Left ventricle myocardium inferior (tissue), 1 donor: ENCODE measurements around the gene MYRF. TPM values are rescaled to one million over a fixed set of nuclear protein-coding genes. Genes with fewer than 3 reads are reported as not detected.

Experiments
- DNase-seq: peaks from one replicate; pipeline ENCODE4 v3.0.0-alpha.2; 2020
- H3K27ac ChIP-seq: fragments of 200-600 bp; replicated peaks from 2 replicates; pipeline ENCODE4 v1.8.0; 2021
- H3K27me3 ChIP-seq: fragments of 200-600 bp; 2 replicates; pipeline ENCODE4 v1.8.0; 2021; ENCODE audit warnings: low read depth
- H3K36me3 ChIP-seq: fragments of 200-600 bp; 2 replicates; pipeline ENCODE4 v1.8.0; 2021
- H3K4me1 ChIP-seq: fragments of 200-600 bp; 2 replicates; pipeline ENCODE4 v1.8.0; 2021
- H3K4me3 ChIP-seq: fragments of 200-600 bp; 2 replicates; pipeline ENCODE4 v1.8.0; 2021; ENCODE audit warnings: mild to moderate bottlenecking, moderate library complexity
- H3K9me3 ChIP-seq: fragments of 200-600 bp; replicated peaks from 2 replicates; pipeline ENCODE4 v1.8.0; 2021
- intact Hi-C: fragments of 100-400 bp; cut with micrococcal nuclease; formaldehyde crosslinking; loops from one replicate; pipeline ENCODE4 v1.11.0; 2022
- total RNA-seq: library from RNA; stranded (reverse); fragmentation: NEBNext Ultra II Directional; extraction: Animal tissue kit (Norgen Biotek cat#: 25700); gene quantifications from one replicate; pipeline ENCODE4 v1.2.1, GENCODE V29; 2021
- TF ChIP-seq, protein P1 (sequence below): fragments of 200-600 bp; IDR thresholded peaks from 2 replicates; pipeline ENCODE4 v1.8.0; 2021; ENCODE audit warnings: antibody characterized with exemption, mild to moderate bottlenecking, borderline replicate concordance
- donor health status: DM: no; HTN: yes; CAD: no; lungs with severe emphysema.

MYRF gene
- total RNA-seq, 1 donor from 2014 or later = 0.14 TPM

- H3K4me3 ChIP-seq = no peak overlapping the region
- H3K36me3 ChIP-seq = peaks cover 25% of the 10 kb centered on the region
- no peaks in the 10 kb centered on the region for H3K27me3 ChIP-seq
- TF ChIP-seq, protein P1, sequence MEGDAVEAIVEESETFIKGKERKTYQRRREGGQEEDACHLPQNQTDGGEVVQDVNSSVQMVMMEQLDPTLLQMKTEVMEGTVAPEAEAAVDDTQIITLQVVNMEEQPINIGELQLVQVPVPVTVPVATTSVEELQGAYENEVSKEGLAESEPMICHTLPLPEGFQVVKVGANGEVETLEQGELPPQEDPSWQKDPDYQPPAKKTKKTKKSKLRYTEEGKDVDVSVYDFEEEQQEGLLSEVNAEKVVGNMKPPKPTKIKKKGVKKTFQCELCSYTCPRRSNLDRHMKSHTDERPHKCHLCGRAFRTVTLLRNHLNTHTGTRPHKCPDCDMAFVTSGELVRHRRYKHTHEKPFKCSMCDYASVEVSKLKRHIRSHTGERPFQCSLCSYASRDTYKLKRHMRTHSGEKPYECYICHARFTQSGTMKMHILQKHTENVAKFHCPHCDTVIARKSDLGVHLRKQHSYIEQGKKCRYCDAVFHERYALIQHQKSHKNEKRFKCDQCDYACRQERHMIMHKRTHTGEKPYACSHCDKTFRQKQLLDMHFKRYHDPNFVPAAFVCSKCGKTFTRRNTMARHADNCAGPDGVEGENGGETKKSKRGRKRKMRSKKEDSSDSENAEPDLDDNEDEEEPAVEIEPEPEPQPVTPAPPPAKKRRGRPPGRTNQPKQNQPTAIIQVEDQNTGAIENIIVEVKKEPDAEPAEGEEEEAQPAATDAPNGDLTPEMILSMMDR = no peak
- H3K9me3 ChIP-seq = no peaks in the 10 kb centered on the region
- H3K4me1 ChIP-seq = peaks cover 29% of the 10 kb centered on the region
- intact Hi-C loops = loop anchor here (2.0 kb wide), 1 partner anchor 51 kb away; the partner anchor contains the start of gene DAGLA
- peak overlapping the region; percentile 24 for H3K27ac ChIP-seq
- DNase-seq = no peak
Observed at GRCh38 chr11:61731952-61732675, 20.3 kb upstream of the MYRF start.

DNA sequence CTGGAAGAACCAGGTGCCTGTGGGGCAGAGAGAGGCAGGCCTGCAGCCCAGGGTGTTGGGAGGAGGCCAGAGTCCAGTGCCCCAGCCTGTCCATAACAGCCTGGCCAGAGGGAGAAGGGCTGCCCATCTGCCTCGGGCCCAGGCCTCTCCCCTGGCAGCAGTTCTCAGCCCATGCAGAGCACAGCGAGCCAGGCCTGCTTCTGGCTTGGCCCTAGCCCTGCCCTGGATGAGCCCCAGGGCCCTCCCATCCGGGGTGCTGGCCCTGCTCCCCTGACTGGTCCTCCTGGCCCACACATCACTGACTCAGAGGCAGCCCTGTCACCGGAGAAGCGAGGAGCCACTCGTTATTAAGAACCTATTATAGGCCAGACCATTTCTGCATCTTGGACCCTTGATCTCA, 19.7 kb upstream of the MYRF start:
- no peaks in the 10 kb centered on the region for H3K27me3 ChIP-seq
- intact Hi-C loops = loop anchor here (2.0 kb wide), 1 partner anchor 52 kb away; the partner anchor contains the start of gene DAGLA
- H3K4me3 ChIP-seq = no peak overlapping the region
- TF ChIP-seq, protein P1 = no peak
- no peaks in the 10 kb centered on the region for H3K9me3 ChIP-seq
- DNase-seq = no peak
- peak overlapping the region; percentile 24 for H3K27ac ChIP-seq
- peaks cover 24% of the 10 kb centered on the region for H3K4me1 ChIP-seq
- peaks cover 25% of the 10 kb centered on the region for H3K36me3 ChIP-seq

- TF ChIP-seq, protein P1 = peak; percentile 100
- DNase-seq = peak; percentile 87
- Histone ChIP-seq H3K9me3 (no peaks in the 10 kb centered on the region), H3K27ac (peak overlapping the region; percentile 24), H3K4me3 (no peak overlapping the region), H3K36me3 (peaks cover 28% of the 10 kb centered on the region), H3K27me3 (no peaks in the 10 kb centered on the region), H3K4me1 (peaks cover 20% of the 10 kb centered on the region)
- intact Hi-C loops = loop anchor here (2.0 kb wide), 1 partner anchor 53 kb away; the partner anchor contains the start of gene DAGLA
Observed at GRCh38 chr11:61733120-61733978, 19.1 kb upstream of the MYRF start.

- no peak overlapping the region for H3K4me3 ChIP-seq
- H3K4me1 ChIP-seq = peaks cover 20% of the 10 kb centered on the region
- no peak for DNase-seq
- no peaks in the 10 kb centered on the region for H3K27me3 ChIP-seq
- TF ChIP-seq, protein P1 = no peak
- no peaks in the 10 kb centered on the region for H3K9me3 ChIP-seq
- intact Hi-C loops = no loop called here
- no peak overlapping the region for H3K27ac ChIP-seq
- peaks cover 23% of the 10 kb centered on the region for H3K36me3 ChIP-seq
Observed at GRCh38 chr11:61734767-61735166, 17.7 kb upstream of the MYRF start.

- Histone ChIP-seq H3K4me3 (no peak overlapping the region), H3K27ac (no peak overlapping the region), H3K27me3 (no peaks in the 10 kb centered on the region), H3K9me3 (no peaks in the 10 kb centered on the region), H3K4me1 (peaks cover 20% of the 10 kb centered on the region), H3K36me3 (peaks cover 23% of the 10 kb centered on the region)
- intact Hi-C loops = no loop called here
- TF ChIP-seq, protein P1 = no peak
- DNase-seq = no peak
Observed at GRCh38 chr11:61735391-61735790, 17.0 kb upstream of the MYRF start.
